Stimulated activated CD4-positive, alpha-beta T cell treated with anti-CD3 and anti-CD28 coated beads, Interleukin-1b, Interleukin-23, amount 100 ng/mL, for 24 hours (primary cell): ENCODE measurements around the gene ADAMTS14.
A peak's percentile ranks its signal among the peaks of the same experiment; 100 is the strongest.

Source experiments
- DNase-seq, 4 experiments: peaks; one replicate each; pipeline ENCODE4 v3.0.0-alpha.2; 2020; ENCODE audit warnings: low read depth in 4 of 4, low spot score in 1 of 4

Gene ADAMTS14

DNA sequence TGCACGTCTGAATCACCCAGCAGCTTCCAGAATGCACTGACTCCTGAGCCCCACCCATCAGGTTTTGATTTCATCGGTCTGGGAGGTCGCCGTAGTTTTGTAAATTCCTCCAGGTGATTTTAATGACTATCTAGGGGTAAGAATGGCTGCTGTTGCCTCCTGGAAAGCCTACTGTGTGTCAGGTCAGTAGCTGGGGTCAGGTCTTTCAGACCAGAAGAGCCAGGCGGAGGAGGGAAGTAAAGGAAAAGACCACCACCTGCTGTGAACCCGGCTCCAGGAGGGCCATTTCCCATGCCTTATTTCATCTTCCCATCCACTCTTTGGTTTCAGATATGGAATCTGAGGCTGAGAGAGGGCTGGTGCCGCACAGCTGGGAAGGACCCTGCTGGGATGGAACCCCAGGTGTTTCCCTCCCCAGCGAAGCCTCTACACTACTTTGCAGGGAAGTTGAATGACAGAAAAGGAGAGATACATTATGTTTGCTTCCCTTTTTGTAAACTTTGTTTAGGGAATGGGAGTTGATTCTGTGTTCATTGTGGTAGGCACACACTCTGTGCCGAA lies 19.8 kb downstream of the ADAMTS14 start:
- DNase-seq = no peak

DNA sequence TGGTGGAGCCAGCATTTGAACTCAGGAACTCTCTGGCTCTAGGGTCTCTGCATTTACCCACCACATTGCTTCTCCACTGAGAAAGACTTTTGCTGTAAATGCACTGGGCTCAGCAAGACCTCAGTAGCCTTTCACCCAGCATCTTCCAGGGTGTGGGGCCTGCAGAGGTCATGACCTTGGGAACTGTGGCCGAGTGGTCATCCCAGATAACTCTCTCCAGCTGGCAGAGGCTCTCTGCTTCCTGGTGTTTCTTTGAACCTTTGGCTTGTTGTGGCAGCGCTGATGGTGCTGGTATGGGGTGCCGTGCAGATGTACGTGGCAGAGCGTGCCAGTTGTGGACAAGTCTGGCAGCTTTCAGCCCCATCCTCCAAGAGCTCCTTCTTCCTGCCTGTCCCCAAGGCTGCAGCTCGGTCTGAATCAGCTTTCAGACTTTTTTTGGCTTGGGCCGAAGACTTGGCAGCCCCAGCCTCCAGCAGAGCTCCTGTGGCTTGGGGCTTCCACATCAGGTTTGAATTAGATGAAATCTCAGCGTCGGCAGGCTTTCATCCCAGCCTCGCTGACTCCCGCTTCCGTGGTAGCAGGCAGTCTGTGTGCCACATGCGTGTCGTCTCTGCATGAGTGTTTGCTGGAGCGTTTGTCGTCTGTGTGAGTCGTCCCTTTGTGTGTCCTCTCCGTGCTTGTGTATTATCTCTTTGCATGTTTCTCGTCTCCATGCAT lies 21.5 kb downstream of the ADAMTS14 start:
- DNase-seq = no peak

DNA sequence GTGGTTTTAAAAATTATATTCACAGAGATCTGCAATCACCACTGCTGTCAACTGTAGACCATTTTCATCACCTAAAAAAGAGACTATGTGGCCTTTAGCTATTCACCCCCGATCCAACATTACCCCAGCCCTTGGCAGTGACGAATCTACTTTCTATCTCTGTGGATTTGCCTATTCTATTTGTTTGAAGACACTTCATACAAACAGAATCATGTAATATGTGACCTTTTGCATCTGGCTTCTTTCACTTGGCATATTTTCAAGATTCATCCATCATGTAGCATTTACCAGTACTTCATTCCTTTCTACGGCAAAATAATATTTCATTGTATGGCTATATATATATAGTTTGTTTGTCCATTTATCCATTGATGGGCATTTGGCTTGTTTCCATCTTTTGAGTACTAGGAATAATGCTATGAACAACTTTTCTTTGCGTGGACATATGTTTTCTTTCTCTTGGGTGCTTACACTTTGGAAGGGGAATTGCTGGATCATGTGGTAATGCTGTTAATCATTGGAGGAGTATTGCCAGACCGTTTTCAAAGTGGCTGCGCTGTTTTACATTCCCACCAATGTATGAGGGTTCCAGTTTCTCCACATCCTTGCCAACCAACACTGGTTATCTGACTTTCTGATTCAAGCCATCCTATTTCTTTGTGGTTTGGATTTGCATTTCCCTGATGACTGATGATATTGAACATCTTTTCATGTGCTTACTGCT lies 22.3 kb downstream of the ADAMTS14 start:
- no peak for DNase-seq

DNA sequence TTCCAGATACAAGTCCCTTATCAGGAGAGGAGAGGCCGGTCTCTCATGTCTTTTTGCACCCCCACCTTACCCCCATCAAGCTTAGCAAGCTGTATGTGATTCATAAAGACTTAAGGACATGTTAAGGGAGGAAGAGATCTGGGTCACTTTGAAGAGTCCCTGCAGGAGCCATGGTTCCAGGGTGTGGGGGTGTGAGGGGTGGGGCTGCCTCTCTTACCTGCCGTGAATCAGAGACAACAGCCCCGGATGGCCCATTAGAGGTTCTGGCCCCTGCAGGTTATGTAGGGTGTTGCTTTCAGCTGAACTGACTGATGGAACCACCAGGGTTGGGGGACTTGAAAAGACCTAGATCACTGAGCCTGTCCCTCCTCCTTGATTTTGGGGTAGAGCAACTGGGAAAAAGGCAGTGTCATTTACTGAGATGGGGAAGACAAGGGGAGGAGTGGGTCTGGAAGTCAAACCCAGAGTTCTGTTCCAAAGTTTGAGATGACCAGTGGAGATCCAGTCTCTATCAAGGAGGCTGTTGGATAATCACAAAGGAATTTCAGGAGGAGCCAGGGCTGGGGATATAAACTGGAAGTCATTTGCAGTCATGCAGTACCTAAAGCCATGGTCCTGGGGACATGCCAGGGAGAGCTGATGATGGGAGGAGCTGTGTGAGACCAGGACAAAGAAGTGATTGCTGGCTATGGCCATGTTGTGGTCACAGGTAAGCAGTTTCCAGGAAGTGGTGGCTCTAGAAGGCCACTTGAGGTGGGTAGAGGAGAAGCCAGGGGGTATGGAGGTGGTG lies 23.1 kb downstream of the ADAMTS14 start:
- no peak for DNase-seq

DNA sequence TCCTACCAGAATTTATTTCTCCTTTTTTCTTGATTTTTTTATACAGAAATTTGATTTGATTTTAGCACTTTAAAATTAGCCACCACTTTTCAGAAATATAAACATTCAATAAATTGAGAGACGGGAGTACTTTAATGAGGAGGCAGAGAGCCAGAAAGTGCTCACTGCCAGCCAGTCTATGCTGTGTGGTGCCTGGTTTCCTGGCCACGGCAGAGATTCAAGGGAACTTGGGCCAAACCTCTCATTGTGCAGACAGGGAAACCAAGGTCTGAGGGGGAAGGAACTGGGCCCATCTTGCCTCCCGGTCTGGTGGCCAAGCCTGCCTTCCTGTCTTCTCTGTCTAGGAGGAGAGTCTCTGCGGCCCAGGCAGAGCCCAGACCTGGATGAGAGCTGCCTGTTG lies 25.9 kb downstream of the ADAMTS14 start:
- no peak for DNase-seq

DNA sequence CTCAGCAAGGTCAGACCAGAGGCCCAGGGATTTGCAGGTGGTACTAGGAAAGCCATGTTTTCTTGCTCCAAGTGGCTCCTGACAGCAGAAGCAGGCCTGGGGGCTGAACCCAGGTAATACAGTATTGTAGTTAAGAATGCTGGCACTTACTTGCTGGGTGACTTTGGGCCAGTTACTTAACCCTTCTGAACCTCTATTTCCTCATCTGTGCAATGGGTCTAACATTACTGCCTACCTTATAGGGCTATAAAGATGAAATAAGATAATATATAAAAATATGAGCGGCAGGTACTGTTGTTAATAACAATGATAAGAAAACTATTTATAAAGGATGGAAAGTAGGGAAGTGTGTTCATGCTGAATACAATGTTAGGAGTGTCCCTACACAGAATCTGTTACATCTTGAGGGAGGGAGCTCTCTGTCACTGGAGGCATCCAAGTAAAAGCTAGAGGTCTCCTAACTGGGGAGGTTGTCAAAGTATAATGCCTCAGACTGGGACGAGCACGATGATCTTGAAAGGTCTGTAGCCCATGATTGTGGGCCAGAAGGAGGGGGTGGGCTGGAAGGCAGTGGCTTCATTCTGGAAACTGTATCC lies 26.9 kb downstream of the ADAMTS14 start:
- DNase-seq = no peak

DNA sequence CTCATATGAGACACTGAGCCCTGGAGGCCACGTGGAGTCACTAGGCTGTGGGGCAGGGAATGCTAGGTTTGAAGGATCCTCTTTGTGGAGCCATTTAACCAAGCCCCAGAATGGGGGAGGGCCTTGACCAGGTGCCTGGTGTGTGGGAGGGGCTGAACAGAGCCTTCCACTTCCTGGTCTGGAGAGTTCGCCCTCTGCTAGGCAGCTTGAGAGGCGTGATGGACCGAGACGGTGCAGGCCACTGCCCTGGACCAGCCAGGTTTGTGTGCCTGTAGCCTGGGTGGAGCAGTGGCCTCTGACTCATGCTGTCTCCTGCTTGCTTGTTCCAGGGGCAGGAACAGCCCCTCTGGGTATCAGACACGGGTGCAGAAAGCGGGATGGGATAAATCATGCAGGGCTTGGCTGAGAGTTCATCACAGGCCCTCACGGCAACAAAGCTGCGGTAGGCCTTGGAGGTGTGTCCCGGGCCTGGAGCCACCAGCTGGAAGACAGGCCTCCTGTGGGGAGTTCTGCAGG lies 27.4 kb downstream of the ADAMTS14 start:
- no peak for DNase-seq

DNA sequence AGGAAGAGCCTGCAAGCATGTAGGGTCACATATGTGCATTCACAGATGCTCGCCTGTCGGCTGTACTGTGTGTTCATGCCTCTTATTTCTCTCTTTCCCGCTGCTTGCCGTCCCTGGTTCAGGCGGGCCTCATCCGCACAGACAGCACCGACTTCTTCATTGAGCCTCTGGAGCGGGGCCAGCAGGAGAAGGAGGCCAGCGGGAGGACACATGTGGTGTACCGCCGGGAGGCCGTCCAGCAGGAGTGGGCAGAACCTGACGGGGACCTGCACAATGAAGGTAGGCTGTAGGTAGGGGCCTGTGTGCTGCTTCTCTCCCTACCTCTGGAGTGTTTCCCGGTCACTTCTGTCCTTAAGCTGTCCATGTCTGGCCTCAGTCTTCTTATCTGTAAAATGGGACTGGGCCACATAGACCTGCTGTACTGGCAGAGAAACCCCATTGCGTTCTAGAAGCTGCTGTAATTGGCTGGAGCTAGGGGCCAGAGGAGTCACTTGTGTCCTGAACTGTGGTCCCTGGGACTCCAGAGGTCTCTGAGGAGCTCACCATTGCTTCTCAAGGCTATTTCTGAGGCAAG lies 30.0 kb downstream of the ADAMTS14 start:
- no peak for DNase-seq

DNA sequence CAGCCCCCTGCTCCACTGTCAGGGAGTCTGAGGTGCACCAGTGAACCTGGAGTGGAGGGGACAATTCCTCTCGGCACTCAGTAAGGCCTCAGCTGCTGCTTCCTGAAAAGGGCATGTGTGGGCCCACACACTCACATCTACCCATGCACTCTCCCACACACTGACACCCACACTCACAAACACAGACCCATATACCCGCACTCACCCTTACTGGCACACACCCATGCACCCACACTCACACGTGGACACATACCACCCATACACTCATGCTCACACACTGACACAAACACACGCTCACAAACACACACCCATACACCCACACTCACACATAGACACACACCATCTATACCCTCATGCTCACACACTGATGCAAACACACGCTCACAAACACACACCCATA lies 31.9 kb downstream of the ADAMTS14 start:
- no peak for DNase-seq

DNA sequence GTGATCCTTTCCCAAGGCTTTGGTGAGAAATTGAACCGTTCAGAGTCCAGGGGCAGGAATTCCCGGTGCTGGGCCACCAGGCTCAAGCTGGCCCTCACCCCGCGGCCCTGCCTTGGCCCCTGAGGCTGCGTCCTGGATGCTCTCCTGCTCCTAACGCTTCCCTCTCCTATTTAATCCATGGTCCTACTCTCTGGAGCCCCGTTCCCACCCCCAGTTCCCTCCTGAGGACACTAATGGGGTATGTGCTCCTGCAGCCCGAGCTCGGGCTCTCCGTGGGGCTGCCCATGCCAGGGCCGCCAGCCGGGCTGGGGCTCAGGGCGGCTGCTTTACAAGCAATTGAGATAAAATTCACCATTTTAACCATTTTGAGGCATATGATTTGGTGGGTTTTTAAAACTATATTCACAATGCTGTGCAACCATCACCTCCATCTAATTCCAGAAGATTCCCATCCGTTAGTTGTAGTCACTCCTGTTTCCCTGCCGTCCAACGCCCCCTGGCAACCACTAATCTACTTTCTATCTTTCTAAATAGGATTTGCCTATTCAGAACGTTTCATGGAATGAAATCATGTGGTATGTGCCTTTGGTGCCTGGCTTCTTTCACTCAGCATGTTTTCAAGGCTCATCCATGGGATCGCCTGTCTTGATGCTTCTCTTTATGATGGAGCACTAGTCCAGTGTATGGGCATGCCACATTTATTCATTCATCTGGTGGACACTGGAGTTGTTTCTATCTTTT lies 33.0 kb downstream of the ADAMTS14 start:
- no peak for DNase-seq

DNA sequence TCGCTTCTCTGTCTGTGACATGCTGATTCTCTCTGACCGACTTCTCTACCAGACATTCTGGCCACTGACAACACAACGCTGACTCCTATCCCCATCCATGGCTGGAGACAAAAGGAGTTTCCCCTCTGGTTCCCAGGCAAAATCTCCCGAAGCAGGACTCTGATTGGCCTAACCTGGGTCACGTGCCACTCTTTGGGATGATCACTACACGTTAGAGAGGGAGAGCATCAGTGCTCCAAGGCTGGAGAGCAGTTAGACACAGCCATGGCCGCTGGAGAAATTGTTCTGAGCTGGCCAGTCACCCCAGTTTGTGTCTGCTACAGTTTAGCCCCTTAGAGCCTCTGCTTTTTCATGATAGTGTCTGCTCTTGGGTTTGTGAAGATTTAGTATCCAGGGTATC lies 38.9 kb downstream of the ADAMTS14 start:
- DNase-seq = no peak

DNA sequence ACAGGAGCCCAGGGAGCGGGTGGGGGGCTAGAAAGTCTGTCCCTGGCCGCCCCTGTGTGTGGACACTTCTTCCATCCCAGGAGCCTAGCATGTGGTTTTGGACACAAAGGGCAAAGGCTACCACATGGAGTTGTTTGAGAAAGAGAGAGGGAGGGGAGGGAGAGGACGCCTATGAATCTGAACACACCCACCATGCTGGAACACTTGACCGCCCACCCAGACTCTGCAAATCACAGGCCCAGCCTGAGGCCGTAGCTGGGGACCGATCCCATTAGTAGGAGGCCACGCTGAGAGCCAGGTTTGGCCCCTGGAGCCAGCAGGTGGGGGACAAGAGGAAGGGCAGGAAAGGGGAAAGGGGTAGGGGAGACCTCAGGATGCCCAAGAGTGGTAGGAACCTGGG lies 39.6 kb downstream of the ADAMTS14 start:
- DNase-seq = no peak

DNA sequence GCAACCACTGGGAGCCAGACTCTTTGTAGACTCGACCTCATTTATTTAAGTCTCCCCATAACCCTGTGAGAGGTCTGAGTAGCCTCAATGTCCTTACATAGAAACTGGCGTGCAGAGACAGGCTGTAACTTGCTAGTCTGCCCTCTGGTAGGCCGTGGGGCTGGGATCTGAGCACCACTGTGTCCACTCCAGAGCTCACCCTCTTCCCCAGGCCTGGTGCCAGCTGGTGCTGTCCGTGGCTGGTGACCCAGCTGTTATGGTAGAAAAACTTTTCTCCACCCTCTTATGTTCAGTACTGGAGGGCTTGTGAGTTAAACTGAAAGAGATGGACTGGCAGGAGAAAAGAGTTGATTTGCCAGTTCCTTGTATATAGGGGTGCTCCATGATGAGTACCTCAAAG lies 41.9 kb downstream of the ADAMTS14 start:
- DNase-seq = no peak

DNA sequence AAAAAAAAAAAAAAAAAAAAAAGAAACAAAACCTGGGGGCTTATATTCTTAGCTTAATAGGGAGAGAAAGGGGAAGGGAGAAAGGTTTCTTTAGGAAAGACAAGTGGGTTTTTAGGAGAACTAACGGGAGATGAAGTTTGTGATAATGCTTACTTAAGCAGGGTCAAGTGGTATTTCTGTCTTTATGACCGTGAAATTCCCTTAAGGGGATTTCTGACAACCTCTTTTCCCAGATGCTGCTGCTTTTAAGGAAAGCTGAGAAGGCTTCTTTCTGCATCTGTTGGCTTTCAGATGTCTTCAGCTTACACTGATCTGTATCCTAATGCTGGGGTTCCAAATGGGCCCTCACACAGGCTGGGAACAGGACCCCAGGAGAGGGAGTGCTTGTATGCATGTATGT lies 42.6 kb downstream of the ADAMTS14 start:
- no peak for DNase-seq

DNA sequence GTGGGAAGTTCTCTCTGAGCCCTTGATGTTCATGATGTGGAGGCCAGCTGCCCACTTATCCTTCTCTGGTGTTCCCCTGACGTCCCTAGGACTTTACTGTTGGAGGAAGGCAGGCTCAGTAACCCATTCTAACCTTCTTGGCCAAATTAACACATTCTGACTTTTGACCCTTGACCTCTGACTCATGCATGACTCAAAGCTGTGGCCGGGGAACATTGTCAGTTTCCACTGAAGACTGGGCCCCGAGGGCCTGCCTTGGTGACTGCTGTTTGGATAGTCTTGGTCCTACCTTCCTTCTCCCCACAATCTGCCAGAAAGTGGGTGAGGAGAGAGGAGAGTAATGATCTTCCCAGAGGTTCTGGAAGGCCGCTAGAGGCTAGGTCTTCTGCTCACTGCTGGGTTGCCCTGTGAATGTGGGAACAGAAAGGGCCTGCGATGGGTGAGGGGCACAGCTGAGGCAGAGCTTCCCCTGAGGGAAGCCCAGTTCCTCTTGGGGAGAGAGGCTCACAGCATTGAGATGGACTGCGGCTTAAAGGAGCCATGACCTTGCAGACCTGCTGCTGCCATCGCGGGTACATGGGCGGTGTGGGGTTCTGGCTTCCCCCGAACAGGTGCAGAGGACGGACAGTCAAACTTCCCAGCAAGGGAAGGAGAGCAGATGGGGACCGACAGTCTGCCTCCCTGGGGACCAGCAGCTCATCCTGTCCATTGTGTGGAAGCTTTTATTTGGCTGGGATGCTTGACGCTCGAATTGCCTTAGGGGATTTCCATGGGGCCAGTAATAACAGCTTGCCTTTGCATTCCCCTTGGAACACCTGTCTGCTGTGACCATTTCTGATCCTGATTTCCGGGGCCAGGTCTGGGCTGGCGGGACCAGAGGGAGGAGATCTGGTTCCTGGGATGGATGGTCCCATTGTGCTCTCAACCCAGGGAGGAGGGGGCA lies 43.8 kb downstream of the ADAMTS14 start:
- DNase-seq = peak in 1 of 4 experiments; percentile 1

DNA sequence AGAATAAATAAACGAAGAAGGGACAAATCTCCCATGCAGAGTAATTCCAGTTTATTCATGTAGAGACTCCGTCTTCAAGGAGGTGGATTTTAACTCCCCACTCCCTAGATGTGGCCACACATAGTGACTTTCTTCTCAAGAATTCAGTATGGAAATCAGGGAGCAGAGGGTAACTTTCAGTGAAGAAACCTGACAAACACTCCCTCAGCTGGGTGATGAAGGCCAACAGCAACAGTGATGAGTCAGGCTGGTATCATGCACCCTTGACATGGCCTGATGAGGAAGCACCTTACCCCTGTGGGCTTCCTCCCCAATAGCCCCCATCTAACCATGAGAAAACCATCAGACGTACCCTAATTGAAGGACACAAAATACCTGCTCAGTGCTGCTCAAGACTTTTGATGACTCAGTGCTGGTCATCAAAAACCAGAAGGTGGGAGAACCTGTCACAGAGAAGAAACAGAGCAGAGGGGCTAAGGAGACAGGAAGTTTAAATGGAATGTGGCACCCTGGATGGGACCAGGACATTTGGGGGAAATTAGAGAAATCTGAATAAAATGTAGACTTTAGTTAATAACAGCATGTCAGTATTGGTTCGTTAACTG lies 50.6 kb downstream of the ADAMTS14 start:
- no peak for DNase-seq

DNA sequence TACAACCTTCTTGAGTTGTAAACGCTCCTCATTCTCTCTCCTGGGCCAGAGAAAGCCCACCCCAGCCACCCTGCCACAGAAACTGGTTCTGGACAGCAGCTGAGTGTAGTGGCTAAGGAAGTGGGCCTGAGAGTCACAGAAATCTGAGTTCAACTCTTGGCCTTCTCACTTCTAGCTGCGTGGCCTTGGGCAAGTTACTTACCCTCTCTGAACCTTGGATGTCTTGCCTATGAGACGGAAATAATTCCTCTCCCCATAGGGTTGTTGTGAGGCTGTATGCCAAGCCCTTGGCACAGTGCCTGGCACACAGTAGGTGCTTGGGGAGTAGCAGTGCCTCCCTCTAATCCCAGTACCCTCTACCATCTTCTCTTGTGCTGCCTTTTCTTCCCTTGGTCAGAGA lies 51.5 kb downstream of the ADAMTS14 start:
- no peak for DNase-seq

DNA sequence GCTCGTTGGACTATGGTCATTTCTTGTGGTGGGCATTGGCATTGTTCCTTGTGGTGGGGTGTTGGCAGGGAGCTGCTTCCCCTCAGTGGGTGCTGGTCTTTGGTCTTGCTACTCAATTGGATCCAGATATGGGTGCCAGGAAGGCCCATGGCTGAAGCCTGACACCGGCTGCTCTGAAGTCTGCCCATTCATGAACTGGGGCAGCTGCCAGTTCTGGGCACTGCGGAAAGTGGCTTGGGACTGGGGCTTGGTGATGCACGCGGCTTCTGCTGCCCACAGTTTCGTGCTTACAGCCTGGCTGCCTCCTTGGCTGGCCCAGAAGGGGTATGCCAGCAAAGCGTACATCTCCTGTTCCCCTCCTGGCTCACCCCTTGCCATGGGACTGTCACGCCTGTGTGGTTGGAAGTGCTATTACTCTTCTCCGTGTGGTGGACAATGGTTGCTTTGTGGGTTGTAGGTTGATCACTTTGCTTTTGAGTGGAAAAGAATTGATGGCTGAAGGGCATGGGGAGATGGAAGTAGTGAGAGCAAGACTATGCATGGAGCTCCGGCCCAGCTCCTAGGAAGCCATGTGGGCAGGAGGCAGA lies 54.7 kb downstream of the ADAMTS14 start:
- DNase-seq = no peak
